HG02610 (cell line): ENCODE results near the gene DGKI.
"Not testable (repeated sequence)": the region's sequence is repeated elsewhere in the genome, so short reads cannot be mapped to it uniquely, and the experiment has no call there.

Experiments
- ATAC-seq: cut with Tn5 transposase; IDR thresholded peaks from one replicate; pipeline ENCODE4 v1.9.1; 2021; ENCODE audit warnings: mild to moderate bottlenecking, moderate library complexity; ENCODE audit not compliant: unreplicated experiment

DGKI gene

GRCh38 chr7:137488038-137488437, 358.7 kb downstream of the DGKI start:
- no peak for ATAC-seq

- no peak for ATAC-seq
These were observed 361.0 kb downstream of the DGKI start for GRCh38 chr7:137485818-137486217.

GRCh38 chr7:137484326-137484725, 362.4 kb downstream of the DGKI start:
- no peak for ATAC-seq

DNA sequence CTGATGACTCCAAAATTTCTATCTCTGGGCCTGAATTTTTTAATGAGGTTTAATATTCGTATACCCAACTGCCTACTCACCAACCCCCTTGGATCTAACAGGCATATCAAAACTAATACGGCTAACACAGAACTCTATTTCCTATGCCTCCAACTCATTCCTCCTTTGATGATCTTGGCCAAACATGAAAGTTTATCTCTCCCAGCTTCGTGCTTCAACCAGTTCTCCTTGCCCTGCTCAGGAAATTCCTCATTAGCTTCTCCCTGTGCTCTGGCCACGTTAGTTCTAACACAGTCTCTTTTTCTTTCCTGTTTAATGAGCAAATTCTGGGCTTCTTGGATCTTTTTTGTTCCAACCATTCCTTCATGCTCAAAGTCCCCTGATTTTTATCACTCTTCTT, 364.3 kb downstream of the DGKI start:
- ATAC-seq = no peak

GRCh38 chr7:137480824-137481365, 365.9 kb downstream of the DGKI start:
- peak; percentile 47 for ATAC-seq

DNA sequence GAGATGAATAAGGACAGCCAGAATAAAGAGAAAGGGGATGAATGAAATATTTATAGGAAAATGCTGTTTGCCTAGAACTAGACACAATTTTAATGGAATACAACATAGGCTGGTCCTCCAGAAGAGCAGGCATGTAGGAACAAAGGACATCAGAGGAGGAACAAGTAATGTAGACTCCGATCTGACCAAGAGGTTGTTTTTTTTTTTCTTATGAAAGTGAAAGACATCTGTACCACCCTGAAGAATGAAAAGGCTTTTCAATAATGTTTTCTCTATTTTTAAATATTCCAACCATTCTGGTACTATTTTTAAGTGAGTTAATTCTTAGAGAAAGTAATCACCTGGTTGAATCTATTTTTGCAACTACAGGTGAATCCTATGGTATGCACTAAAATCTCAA, 366.4 kb downstream of the DGKI start:
- peak; percentile 54 for ATAC-seq

- no peak for ATAC-seq
These were observed 369.8 kb downstream of the DGKI start for GRCh38 chr7:137476937-137477336.

DNA sequence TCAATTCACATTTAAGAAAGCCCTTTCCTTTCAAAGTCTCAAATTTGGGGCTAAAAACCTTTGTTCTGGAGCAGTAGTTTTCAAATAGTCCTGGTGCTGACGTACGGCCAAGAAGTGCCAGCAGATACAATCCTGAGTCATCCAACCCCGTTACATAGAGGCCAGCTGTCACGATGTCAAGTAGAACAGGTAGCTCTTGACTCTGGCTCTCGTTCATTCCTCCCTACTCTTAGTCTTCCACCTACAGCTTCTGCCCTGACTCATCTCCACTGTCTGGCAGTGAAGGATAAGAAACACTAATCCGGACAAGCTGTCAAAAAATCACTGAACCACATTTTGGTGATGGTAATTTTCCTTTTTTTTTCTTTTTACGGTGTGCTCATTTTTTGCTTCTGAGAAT, 370.8 kb downstream of the DGKI start:
- no peak for ATAC-seq

GRCh38 chr7:137474540-137475026, 372.2 kb downstream of the DGKI start:
- no peak for ATAC-seq

GRCh38 chr7:137471128-137471527, 375.6 kb downstream of the DGKI start:
- ATAC-seq = no peak

GRCh38 chr7:137469858-137470257, 376.9 kb downstream of the DGKI start:
- ATAC-seq = no peak

- ATAC-seq = no peak
These were observed 377.5 kb downstream of the DGKI start for GRCh38 chr7:137469191-137469811.

DNA sequence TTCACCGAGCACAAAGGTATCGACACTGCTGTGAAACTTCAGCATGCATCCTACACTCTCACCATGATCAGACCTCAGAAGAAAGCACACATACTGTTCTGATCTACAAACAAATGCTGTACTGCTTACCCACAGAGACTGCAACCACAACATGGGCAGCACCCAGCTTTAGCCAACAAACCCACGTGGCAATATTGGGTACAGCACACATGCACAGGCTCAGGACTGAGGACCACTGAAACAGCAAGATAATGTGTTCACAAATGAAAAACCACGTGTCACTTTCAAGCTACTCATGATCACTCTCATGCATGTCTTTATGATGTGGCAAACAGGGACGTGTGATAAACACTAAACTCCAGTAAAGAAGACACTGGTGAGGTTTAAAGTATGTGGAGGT, 383.9 kb downstream of the DGKI start:
- ATAC-seq = no peak

DNA sequence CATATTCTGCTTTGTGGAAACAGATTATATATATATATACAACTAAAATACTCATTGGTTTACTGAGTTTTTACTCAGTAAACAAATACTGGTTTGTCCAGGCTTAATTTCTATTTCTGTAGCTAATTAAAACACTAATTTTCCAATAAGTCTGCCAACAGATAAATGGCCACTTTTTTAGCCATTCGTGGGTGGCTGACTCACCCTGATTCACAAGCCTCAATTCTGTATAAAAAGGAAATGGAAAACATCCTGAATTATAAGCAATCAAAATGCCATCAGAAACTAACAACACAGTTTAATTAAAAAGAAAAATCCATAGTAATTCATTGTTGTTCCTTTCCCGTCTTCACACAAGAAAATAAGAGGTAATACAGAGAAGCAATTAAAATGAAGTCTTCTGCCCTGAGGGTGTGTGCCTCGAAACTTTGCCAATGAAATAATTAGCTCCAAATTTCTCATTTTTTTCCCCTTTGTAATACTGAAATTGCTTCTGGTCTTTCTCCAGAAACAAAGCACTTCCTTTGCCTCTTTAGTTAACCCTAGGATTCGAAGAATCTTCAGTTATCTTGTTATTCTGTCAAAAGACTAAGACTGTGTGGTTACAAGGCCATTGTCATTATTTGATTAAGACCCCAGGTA, 384.6 kb downstream of the DGKI start:
- no peak for ATAC-seq

- ATAC-seq = no peak
These were observed 388.4 kb downstream of the DGKI start for GRCh38 chr7:137458399-137458798.

DNA sequence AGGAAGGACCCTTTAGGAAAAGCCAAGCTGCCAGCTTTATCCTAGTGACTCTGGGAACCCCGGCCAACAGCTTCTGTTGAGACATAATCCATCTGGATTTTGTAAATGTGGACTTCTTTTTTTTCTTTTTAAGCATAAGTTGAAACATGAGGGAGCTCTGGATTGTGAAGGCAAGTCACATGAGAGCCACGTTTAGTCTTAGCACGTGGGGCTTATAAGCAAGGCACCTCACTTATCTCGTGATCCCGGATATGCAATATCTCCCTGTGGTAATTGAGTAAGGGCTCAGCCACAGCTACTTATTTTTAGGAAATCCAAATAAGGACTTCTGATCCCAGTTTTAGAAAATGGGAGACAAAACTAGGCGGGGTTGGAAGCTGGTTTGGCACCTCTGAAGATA, 392.0 kb downstream of the DGKI start:
- no peak for ATAC-seq

GRCh38 chr7:137454246-137454724, 392.5 kb downstream of the DGKI start:
- ATAC-seq = peak; percentile 65

DNA sequence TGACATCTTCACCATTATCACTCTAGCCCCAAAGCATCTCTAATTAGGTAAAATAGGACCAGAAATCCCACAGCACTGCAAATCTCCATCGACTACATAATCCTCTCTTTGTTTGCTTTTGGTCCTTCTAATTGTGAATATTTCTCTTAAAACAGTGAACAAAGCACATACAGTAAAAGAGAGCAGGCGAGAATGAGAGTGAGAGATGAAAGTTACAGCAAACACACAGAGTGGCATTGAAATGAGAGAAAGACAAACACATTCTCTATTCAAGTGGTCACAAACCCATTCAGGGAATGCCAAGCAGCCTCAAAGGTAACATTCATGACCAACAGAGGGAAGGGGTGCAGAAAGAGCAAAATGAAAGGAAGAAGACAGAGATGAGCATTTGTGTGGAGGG, 393.4 kb downstream of the DGKI start:
- ATAC-seq = no peak

- no peak for ATAC-seq
These were observed 397.8 kb downstream of the DGKI start for GRCh38 chr7:137449016-137449415.

DNA sequence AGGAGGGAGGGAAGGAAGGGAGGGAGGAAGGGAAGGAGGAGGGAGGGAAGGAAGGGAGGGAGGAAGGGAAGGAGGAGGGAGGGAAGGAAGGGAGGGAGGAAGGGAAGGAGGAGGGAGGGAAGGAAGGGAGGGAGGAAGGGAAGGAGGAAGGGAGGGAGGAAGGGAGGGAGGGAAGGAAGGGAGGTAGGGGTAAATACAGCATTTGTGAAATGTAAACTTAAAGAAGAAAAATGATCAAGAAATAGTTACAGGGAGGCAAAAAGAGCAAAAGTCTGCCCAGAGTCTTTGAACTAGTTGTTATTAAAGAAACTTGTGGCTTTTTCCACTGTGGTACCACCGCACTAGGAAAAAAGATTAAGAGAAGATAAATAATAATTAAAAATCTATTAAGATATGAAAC, 398.2 kb downstream of the DGKI start:
- not testable (repeated sequence) for ATAC-seq

GRCh38 chr7:137446025-137446424, 400.7 kb downstream of the DGKI start:
- ATAC-seq = no peak

GRCh38 chr7:137445268-137445667, 401.5 kb downstream of the DGKI start:
- no peak for ATAC-seq
